Tibial artery (tissue), 4 donors: ENCODE results near the gene HACL1.
A peak's percentile ranks its signal among the peaks of the same experiment; 100 is the strongest.

ENCODE experiments used
- DNase-seq, 2 donors: peaks; one replicate each; pipeline ENCODE4 v3.0.0-alpha.2; 2019
- H3K27ac ChIP-seq, 2 donors: fragments of 200-600 bp; sonication (generic) in 1 of 2; 1 replicate in 1 of 2; 2 replicates in 1 of 2; pipeline ENCODE4 v1.5.1; 2018 to 2019; ENCODE audit warnings: mild to moderate bottlenecking in 1 of 2
- H3K27me3 ChIP-seq, 2 donors: fragments of 200-600 bp; sonication (generic) in 1 of 2; one replicate each; pipeline versions ENCODE4 v1.5.1 to v1.6.0; 2016 to 2019
- H3K36me3 ChIP-seq, 3 donors: fragments of 200-600 bp; sonication (generic) in 2 of 3; one replicate each; pipeline ENCODE4 v1.5.1; 2016 to 2019; ENCODE audit warnings: mild to moderate bottlenecking in 2 of 3
- H3K4me1 ChIP-seq, 4 donors: fragments of 200-600 bp; sonication (generic) in 2 of 4; 1 replicate in 3 of 4; 2 replicates in 1 of 4; pipeline ENCODE4 v1.5.1; 2016 to 2019
- H3K4me3 ChIP-seq, 2 donors: fragments of 200-600 bp; sonication (generic) in 1 of 2; 1 replicate in 1 of 2; 2 replicates in 1 of 2; pipeline ENCODE4 v1.5.1; 2018 to 2019; ENCODE audit warnings: mild to moderate bottlenecking in 2 of 2
- H3K9me3 ChIP-seq, 3 donors: fragments of 200-600 bp; sonication (generic) in 1 of 3; one replicate each; pipeline ENCODE4 v1.5.1; 2016 to 2019
- CTCF ChIP-seq, 2 experiments: fragments of 200-600 bp in 1 of 2; fragments of 450-650 bp in 1 of 2; IDR thresholded peaks; one replicate each; pipeline ENCODE4 v1.5.1; 2017 to 2019; ENCODE audit warnings: antibody characterized with exemption in 2 of 2, mild to moderate bottlenecking in 1 of 2, moderate library complexity in 1 of 2
- intact Hi-C: fragments of 100-400 bp; cut with DNase I; formaldehyde crosslinking; loops from one replicate; pipeline ENCODE4 v1.15.0; 2023; ENCODE audit warnings: low total_unique reads

The HACL1 gene

GRCh38 chr3:15522016-15522415 lies 79.4 kb downstream of the HACL1 start:
- H3K4me3 ChIP-seq = peak overlapping the region; percentile 33 to 45
- no peaks in the 10 kb centered on the region for H3K36me3 ChIP-seq
- TF ChIP-seq CTCF (IDR thresholded peaks at IDR 0.05) = no peak
- intact Hi-C loops = no loop called here
- no peak for DNase-seq
- H3K27me3 ChIP-seq = no peaks in the 10 kb centered on the region
- peak overlapping the region; percentile 46 to 50 for H3K27ac ChIP-seq
- H3K4me1 ChIP-seq = peaks cover 0 to 42% (median 11%) of the 10 kb centered on the region in 4 donors
- no peaks in the 10 kb centered on the region for H3K9me3 ChIP-seq

- Histone ChIP-seq H3K9me3 (no peaks in the 10 kb centered on the region), H3K27me3 (no peaks in the 10 kb centered on the region), H3K4me3 (peak within 1 kb of the TSS; percentile 33 to 45), H3K4me1 (peaks cover 0 to 40% (median 11%) of the 10 kb centered on the region in 4 donors), H3K27ac (peak within 1 kb of the TSS; percentile 46 to 50), H3K36me3 (no peaks in the 10 kb centered on the region)
- intact Hi-C loops = no loop called here
- TF ChIP-seq CTCF (IDR thresholded peaks at IDR 0.05) = no peak
- no peak for DNase-seq
Measured at GRCh38 chr3:15521573-15521965, 79.8 kb downstream of the HACL1 start, which contains the start of gene COLQ. Gene COLQ (minus strand): TSS chr3:15521706. CDS start chr3:15521625, 81 bp downstream.

- Histone ChIP-seq H3K36me3 (no peaks in the 10 kb centered on the region), H3K9me3 (no peaks in the 10 kb centered on the region), H3K4me3 (peak overlapping the region; percentile 33 to 45), H3K4me1 (peaks cover 0 to 40% (median 11%) of the 10 kb centered on the region in 4 donors), H3K27me3 (no peaks in the 10 kb centered on the region), H3K27ac (peak overlapping the region; percentile 46 to 50)
- no peak for DNase-seq
- TF ChIP-seq CTCF (IDR thresholded peaks at IDR 0.05) = no peak
- intact Hi-C loops = no loop called here
Measured at GRCh38 chr3:15520804-15521572, 80.4 kb downstream of the HACL1 start.

- Histone ChIP-seq H3K27me3 (no peaks in the 10 kb centered on the region), H3K4me1 (peaks cover 0 to 40% (median 11%) of the 10 kb centered on the region in 4 donors), H3K9me3 (no peaks in the 10 kb centered on the region), H3K4me3 (peak overlapping the region; percentile 33 to 45), H3K27ac (peak overlapping the region; percentile 46 to 50), H3K36me3 (no peaks in the 10 kb centered on the region)
- DNase-seq = no peak
- TF ChIP-seq CTCF (IDR thresholded peaks at IDR 0.05) = no peak
- intact Hi-C loops = no loop called here
Measured at GRCh38 chr3:15520185-15520584, 81.2 kb downstream of the HACL1 start.

- no peak overlapping the region for H3K27ac ChIP-seq
- intact Hi-C loops = no loop called here
- peaks cover 0 to 40% (median 11%) of the 10 kb centered on the region in 4 donors for H3K4me1 ChIP-seq
- DNase-seq = no peak
- H3K9me3 ChIP-seq = no peaks in the 10 kb centered on the region
- no peaks in the 10 kb centered on the region for H3K36me3 ChIP-seq
- TF ChIP-seq CTCF (IDR thresholded peaks at IDR 0.05) = no peak
- H3K27me3 ChIP-seq = no peaks in the 10 kb centered on the region
- H3K4me3 ChIP-seq = no peak overlapping the region
Measured at GRCh38 chr3:15519096-15519495, 82.3 kb downstream of the HACL1 start.
